B cell (primary cell): ENCODE measurements around the gene OR3A1.

Source experiments
- CTCF ChIP-seq: fragments of 200-600 bp; IDR thresholded peaks from one replicate; pipeline ENCODE4 v1.8.0; 2022; ENCODE audit warnings: antibody characterized with exemption, mild to moderate bottlenecking
- EZH2 ChIP-seq: IDR thresholded peaks from 2 replicates; pipeline ENCODE4 v1.6.1; 2012; ENCODE audit warnings: borderline replicate concordance, low read depth, mild to moderate bottlenecking, moderate library complexity, low read length; ENCODE audit not compliant: insufficient read depth, poor library complexity, severe bottlenecking

DNA sequence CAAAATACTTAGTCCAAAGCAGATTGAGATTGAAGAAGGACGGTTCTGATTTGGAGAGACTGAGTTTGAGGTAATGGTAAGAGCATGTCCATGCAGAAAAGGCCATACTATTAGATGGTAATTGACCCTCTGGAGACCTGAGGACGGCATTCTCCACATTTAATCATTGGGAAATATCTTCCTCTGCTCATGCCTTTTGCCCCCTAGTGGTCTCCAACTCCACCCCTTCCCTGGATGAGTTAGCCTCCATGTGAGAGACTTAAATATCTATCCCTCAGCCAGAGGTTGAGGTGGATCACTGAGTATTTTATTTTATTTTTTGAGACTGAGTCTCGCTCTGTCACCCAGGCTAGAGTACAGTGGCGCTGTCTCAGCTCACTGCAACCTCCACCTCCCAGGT lies 10.4 kb upstream of the OR3A1 start:
- TF ChIP-seq CTCF (no peak), EZH2 (no peak)
